SH-SY5Y (cell line): ENCODE data around the gene RBKS.

ENCODE experiments used
- GATA2 ChIP-seq: IDR thresholded peaks from 2 replicates; pipeline ENCODE4 v1.6.1; 2011; ENCODE audit warnings: mild to moderate bottlenecking, low read depth, low read length
- GATA3 ChIP-seq: IDR thresholded peaks from 2 replicates; pipeline ENCODE4 v1.6.1; 2011; ENCODE audit warnings: low read depth, mild to moderate bottlenecking, low read length, moderate library complexity

DNA sequence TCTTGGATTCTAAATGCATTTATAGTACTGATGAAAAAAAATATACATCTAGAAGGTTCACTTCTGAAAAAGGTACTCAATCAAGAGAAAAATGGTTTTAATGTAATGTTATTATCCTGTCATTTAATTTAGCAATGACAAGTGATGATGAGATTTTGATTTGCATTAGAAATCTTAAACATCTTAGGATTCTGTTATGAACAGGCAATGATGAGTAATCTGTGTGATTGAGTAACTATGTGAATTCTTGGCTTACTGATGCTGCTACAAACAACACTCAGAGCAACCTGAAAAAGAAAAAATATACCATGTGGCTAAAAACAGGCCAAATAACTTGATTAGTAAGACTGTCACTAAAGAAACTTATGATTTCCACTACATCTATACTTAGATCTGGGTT is 30.1 kb downstream of the RBKS start:
- TF ChIP-seq GATA2 = no peak
- no peak for TF ChIP-seq GATA3
